Measurements from ENCODE around the gene CENPB.

The CENPB gene

DNA sequence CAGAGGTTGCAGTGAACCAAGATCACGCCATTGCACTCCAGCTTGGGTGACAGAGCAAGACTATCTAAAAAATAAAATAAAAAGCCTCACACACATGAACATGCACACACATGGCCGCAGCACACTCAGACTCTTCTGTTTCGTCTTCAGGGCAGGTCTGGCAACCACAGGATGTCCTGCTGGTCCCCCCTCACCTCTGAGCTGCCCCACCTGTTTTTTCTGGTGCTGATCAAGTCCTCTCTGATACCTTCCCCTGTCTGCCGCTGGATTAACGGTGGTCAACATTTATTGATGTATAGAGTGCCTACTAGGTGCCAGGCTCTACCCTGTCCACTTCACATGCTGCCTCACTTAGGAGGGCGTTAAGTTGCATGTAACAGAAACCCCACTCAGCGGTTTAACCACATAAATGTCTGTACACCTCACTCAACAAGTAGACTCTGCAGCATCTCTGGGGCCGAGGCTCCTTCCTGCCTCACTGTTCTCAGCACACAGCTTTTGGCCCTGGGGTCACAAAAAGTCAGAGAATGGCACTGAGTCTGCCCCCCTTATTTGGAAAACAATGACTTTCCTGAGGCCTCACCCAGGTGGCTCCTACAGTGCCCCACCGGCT, 29.3 kb upstream of the CENPB start:
- TF ChIP-seq, protein P1, sequence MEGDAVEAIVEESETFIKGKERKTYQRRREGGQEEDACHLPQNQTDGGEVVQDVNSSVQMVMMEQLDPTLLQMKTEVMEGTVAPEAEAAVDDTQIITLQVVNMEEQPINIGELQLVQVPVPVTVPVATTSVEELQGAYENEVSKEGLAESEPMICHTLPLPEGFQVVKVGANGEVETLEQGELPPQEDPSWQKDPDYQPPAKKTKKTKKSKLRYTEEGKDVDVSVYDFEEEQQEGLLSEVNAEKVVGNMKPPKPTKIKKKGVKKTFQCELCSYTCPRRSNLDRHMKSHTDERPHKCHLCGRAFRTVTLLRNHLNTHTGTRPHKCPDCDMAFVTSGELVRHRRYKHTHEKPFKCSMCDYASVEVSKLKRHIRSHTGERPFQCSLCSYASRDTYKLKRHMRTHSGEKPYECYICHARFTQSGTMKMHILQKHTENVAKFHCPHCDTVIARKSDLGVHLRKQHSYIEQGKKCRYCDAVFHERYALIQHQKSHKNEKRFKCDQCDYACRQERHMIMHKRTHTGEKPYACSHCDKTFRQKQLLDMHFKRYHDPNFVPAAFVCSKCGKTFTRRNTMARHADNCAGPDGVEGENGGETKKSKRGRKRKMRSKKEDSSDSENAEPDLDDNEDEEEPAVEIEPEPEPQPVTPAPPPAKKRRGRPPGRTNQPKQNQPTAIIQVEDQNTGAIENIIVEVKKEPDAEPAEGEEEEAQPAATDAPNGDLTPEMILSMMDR (IDR thresholded peaks at IDR 0.05; ENCODE audit: borderline replicate concordance, control extremely low read depth, extremely low read depth, insufficient read depth, missing control alignments) = no peak
- in situ Hi-C loops (cut with MboI; ENCODE audit: low sequenced_read_pairs, unreplicated experiment) = no loop called here
- no peak for DNase-seq (ENCODE audit: low spot score)

DNA sequence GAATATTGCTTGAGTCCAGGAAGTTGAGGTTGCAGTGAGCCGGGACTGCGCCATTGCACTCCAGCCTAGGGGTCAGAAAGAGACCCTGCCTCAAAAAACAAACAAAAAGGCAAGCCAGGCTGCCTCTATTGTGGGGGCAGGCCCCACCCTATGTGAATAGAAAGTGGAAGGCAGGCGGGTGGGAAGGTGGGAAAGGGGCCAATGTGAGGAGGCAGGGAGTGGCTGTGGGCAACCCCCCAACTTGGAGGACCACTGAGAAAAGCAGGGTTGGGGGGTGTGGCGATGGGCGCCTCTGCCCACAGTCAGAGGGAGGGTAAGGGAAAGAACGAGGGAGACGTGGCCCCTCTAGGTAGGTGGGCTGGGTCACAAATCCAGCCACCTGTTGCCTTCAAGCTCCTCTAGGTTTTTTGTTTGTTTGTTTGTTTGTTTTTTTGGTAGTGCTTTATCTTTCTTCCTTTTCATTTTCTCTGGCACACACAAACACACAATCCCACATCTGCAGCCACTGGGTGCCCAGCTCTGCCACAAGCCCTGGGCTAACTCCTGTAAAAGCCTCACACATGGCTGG, 28.5 kb upstream of the CENPB start:
- DNase-seq (ENCODE audit: low spot score) = no peak
- TF ChIP-seq, protein P1 (IDR thresholded peaks at IDR 0.05; ENCODE audit: borderline replicate concordance, control extremely low read depth, extremely low read depth, insufficient read depth, missing control alignments) = no peak
- in situ Hi-C loops (cut with MboI; ENCODE audit: low sequenced_read_pairs, unreplicated experiment) = no loop called here

DNA sequence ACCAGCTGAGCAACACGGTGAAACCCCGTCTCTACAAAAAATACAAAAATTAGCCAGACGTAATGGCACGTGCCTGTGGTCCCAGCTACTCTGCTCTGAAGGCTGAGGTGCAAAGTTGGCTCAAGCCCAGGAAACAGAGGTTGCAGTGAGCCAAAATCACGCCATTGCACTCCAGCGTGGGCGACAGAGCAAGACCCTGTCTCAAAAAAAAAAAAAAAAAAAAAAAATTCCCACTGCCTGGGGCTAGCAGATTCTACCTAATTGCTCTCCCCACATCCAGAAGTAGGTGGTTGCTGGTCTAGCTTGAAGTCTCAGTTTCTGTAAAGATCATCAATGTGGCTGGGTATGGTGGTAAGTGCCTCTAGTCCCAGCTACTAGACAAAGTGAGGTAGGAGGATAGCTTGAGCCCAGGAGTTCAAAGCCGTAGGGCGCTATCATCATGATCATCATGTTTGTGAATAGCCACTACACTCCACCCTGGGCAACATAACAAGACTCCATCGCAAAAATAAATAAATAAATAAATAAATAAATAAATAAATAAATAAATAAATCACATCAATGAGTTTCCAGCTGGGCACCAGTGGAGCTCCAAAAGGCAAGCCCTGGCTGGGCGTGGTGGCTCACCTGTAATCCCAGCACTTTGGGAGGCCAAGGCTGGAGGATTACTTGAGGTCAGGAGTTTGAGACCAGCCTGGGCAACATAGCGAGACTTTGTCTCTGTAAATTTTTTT, 27.5 kb upstream of the CENPB start:
- TF ChIP-seq, protein P1 (IDR thresholded peaks at IDR 0.05; ENCODE audit: borderline replicate concordance, control extremely low read depth, extremely low read depth, insufficient read depth, missing control alignments) = no peak
- DNase-seq (ENCODE audit: low spot score) = no peak
- in situ Hi-C loops (cut with MboI; ENCODE audit: low sequenced_read_pairs, unreplicated experiment) = no loop called here

DNA sequence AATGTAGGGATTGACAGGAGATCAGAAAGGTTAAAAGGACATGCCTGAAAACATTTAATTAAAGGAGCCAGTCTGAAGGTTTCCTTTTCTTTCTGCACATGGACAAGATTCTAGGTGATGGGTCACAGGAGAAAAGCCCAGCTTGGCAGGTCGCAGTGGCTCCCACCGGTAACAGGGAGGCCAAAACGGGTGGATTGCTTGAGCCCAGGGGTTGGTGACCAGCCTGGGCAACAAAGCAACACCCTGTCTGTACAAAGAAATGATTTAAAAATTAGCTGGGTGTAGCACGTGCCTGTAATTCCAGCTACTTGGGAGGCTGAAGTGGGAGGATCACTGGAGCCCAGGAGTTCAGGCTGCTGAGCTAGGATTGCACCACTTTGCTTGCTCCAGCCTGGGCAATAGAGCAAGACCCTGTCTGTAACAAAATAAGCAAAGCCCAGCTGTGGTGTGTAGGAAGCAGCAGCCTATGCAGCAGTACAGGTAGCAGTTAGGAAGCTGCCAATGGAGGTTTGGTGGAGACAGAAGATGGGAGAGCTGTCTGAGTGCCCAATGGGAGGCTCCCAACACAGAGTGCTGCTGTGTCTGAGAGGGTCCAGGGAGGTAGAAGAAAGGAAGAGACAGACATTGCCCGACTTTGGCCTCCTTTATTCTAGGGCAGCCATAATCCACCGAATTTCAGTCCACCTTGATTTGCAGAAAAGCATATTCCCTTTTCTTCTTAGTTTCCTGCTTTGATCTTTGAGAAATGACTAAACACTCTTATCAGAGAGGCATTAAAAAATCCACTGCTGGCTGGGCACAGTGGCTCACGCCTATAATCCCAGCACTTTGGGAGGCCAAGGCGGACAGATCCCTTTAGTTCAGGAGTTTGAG, 26.7 kb upstream of the CENPB start:
- TF ChIP-seq, protein P1 (IDR thresholded peaks at IDR 0.05; ENCODE audit: borderline replicate concordance, control extremely low read depth, extremely low read depth, insufficient read depth, missing control alignments) = no peak
- DNase-seq (ENCODE audit: low spot score) = no peak
- in situ Hi-C loops (cut with MboI; ENCODE audit: low sequenced_read_pairs, unreplicated experiment) = no loop called here

DNA sequence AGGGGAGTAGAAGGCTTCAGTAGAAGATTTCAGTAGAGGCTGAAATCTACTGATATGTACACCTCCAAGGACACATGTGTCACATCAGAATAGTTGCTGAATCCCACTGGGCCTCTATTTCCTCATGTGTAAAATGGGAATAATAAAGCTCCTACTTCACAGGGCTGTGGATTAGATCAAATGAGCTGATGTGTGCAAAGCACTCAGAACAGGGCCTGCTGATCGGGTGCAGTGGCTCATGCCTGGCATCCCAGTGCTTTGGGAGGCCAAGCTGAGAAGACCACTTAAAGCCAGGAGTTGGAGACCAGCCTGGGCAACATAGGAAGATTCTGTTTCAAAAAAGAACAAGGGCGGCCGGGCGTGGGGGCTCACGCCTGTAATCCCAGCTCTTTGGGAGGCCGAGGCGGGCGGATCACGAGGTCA, 25.7 kb upstream of the CENPB start:
- DNase-seq (ENCODE audit: low spot score) = no peak
- TF ChIP-seq, protein P1 (IDR thresholded peaks at IDR 0.05; ENCODE audit: borderline replicate concordance, control extremely low read depth, extremely low read depth, insufficient read depth, missing control alignments) = no peak
- in situ Hi-C loops (cut with MboI; ENCODE audit: low sequenced_read_pairs, unreplicated experiment) = no loop called here

All from GM13976 (cell line).